ENCODE data around the gene TLE6. TPM values are rescaled to one million over a fixed set of nuclear protein-coding genes. Genes with fewer than 3 reads are reported as not detected.

TLE6 gene
- total RNA-seq, 1 experiment from 2014 or later: 10.4 TPM

GRCh38 chr19:3020321-3020960 is 43.1 kb downstream of the TLE6 start:
- peaks cover 5% of the 10 kb centered on the region for H3K27me3 ChIP-seq (ENCODE audit: control insufficient read depth, insufficient read depth, low read length)
- no peak for DNase-seq
- H3K36me3 ChIP-seq (replicated peaks; ENCODE audit: control insufficient read depth, insufficient read depth, low read length): no peaks in the 10 kb centered on the region
- no peak overlapping the region for H3K4me3 ChIP-seq (ENCODE audit: insufficient read depth, low read depth, low read length)

- DNase-seq: no peak
- peak overlapping the region; percentile 12; the same call in 1 of the 2 replicates for H3K4me3 ChIP-seq (ENCODE audit: insufficient read depth, low read depth, low read length)
- peaks cover 26% of the 10 kb centered on the region for H3K27me3 ChIP-seq (ENCODE audit: control insufficient read depth, insufficient read depth, low read length)
- no peaks in the 10 kb centered on the region for H3K36me3 ChIP-seq (replicated peaks; ENCODE audit: control insufficient read depth, insufficient read depth, low read length)
These were observed 47.1 kb downstream of the TLE6 start for GRCh38 chr19:3024509-3024869.

GRCh38 chr19:3024870-3025548 is 47.6 kb downstream of the TLE6 start:
- peak; percentile 81 for DNase-seq
- Histone ChIP-seq H3K27me3 (ENCODE audit: control insufficient read depth, insufficient read depth, low read length) (peaks cover 31% of the 10 kb centered on the region), H3K4me3 (ENCODE audit: insufficient read depth, low read depth, low read length) (peak overlapping the region; percentile 20), H3K36me3 (replicated peaks; ENCODE audit: control insufficient read depth, insufficient read depth, low read length) (no peaks in the 10 kb centered on the region)

DNA sequence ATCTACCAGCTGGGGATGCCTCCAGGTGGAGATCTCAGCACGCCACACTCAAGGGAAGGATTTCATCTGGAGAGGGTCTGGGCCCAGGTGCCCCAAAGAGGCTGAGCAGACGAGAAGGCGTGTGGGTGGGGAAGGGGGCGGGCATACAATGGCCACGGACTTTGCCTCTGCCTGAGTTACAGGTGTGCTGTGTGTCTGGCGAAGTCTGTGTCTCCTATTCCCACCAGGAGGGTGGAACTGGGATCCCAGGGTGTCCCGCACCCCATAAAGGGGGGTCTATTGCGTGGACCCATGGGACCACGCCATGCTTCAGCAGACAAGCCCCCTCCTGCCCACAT is 48.2 kb downstream of the TLE6 start:
- Histone ChIP-seq H3K4me3 (ENCODE audit: insufficient read depth, low read depth, low read length) (no peak overlapping the region), H3K36me3 (replicated peaks; ENCODE audit: control insufficient read depth, insufficient read depth, low read length) (no peaks in the 10 kb centered on the region), H3K27me3 (ENCODE audit: control insufficient read depth, insufficient read depth, low read length) (peaks cover 34% of the 10 kb centered on the region)
- no peak for DNase-seq

- no peak for DNase-seq
- Histone ChIP-seq H3K36me3 (replicated peaks; ENCODE audit: control insufficient read depth, insufficient read depth, low read length) (no peaks in the 10 kb centered on the region), H3K27me3 (ENCODE audit: control insufficient read depth, insufficient read depth, low read length) (peaks cover 36% of the 10 kb centered on the region), H3K4me3 (ENCODE audit: insufficient read depth, low read depth, low read length) (no peak overlapping the region)
These were observed 49.4 kb downstream of the TLE6 start for GRCh38 chr19:3026768-3027167.

GRCh38 chr19:3027292-3027691 is 49.9 kb downstream of the TLE6 start:
- Histone ChIP-seq H3K36me3 (replicated peaks; ENCODE audit: control insufficient read depth, insufficient read depth, low read length) (no peaks in the 10 kb centered on the region), H3K27me3 (ENCODE audit: control insufficient read depth, insufficient read depth, low read length) (peaks cover 36% of the 10 kb centered on the region), H3K4me3 (ENCODE audit: insufficient read depth, low read depth, low read length) (no peak overlapping the region)
- DNase-seq: no peak

- peak; percentile 63 for DNase-seq
- Histone ChIP-seq H3K4me3 (ENCODE audit: insufficient read depth, low read depth, low read length) (peak overlapping the region; percentile 56; the same call in 1 of the 2 replicates), H3K36me3 (replicated peaks; ENCODE audit: control insufficient read depth, insufficient read depth, low read length) (no peaks in the 10 kb centered on the region), H3K27me3 (ENCODE audit: control insufficient read depth, insufficient read depth, low read length) (peaks cover 36% of the 10 kb centered on the region)
These were observed 50.6 kb downstream of the TLE6 start for GRCh38 chr19:3027981-3028304.

- DNase-seq: peak; percentile 87
These were observed 51.1 kb downstream of the TLE6 start for GRCh38 chr19:3028305-3029064.

DNA sequence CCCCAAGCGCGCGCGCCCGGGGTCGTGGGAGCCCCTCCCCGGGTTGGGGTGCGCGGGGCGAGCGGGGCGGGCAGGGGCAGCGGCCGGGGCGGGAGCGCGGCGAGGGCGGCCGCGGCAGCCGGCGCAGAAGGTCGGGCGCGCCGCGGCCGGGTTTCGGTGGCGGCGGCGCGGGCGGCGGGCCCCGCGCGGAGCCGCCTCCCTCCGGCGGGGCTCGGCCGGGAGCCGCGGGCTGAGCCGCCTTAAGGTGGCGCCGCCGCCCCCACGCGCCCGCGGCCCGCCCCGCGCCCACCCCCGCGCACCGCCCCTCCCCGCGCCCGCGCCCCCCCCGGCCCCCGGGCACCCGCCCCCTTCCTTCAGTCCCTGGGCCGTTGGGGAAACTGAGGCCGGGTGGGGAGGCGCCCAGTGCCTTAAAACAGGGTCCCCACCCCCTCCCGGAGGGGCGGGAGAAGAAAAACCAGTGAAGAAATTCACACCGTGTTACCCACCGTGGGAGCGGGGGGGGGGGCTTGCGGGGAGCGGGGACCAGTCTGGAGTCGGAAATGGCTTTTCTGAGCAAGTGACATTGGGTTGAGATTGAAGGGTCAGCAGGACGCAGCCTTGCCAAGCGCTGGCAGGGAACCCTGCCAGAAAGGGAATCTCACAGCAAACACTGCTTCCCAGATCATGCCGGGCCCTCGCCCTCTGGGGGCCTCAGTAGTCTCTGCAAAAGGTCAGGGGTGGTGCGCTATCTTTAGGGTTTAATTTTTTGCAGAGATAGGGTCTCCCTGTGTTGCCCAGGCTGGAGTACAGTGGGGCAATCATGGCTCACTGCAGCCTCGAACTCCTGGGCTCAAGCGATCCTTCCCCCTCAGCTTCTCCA is 51.9 kb downstream of the TLE6 start, which contains the start of gene TLE2:
Gene TLE2 (minus strand): TSS at position 216 of the 859 bp plus-strand sequence. CDS start 376 bp downstream, outside the sequence.
- Histone ChIP-seq H3K36me3 (replicated peaks; ENCODE audit: control insufficient read depth, insufficient read depth, low read length) (no peaks in the 10 kb centered on the region), H3K4me3 (ENCODE audit: insufficient read depth, low read depth, low read length) (peak within 1 kb of the TSS; percentile 56), H3K27me3 (ENCODE audit: control insufficient read depth, insufficient read depth, low read length) (peaks cover 36% of the 10 kb centered on the region)
- peak; percentile 84 for DNase-seq

More at GRCh38 chr19:3028305-3029064, 51.1 kb downstream of the TLE6 start:
- peaks cover 36% of the 10 kb centered on the region for H3K27me3 ChIP-seq (ENCODE audit: control insufficient read depth, insufficient read depth, low read length)
- no peaks in the 10 kb centered on the region for H3K36me3 ChIP-seq (replicated peaks; ENCODE audit: control insufficient read depth, insufficient read depth, low read length)
- peak overlapping the region; percentile 56 for H3K4me3 ChIP-seq (ENCODE audit: insufficient read depth, low read depth, low read length)

DNA sequence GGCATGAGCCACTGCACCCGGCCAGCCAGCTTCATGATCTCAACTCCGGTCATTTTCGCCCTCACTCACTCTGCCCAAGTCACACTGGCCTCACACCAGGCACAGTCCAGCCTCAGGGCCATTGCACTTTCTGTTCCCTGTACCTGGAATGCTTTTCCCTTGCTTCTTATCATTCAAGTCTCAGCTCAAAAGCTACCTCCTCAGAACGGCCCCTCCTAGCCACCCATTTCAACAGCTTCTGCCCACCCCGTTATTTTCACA is 54.2 kb downstream of the TLE6 start:
- H3K27me3 ChIP-seq (ENCODE audit: control insufficient read depth, insufficient read depth, low read length): peaks cover 29% of the 10 kb centered on the region
- no peaks in the 10 kb centered on the region for H3K36me3 ChIP-seq (replicated peaks; ENCODE audit: control insufficient read depth, insufficient read depth, low read length)
- no peak for DNase-seq
- H3K4me3 ChIP-seq (ENCODE audit: insufficient read depth, low read depth, low read length): no peak overlapping the region

GRCh38 chr19:3033595-3034405 is 56.4 kb downstream of the TLE6 start:
- DNase-seq: no peak
- H3K27me3 ChIP-seq (ENCODE audit: control insufficient read depth, insufficient read depth, low read length): peaks cover 13% of the 10 kb centered on the region
- H3K4me3 ChIP-seq (ENCODE audit: insufficient read depth, low read depth, low read length): no peak overlapping the region
- H3K36me3 ChIP-seq (replicated peaks; ENCODE audit: control insufficient read depth, insufficient read depth, low read length): no peaks in the 10 kb centered on the region

- Histone ChIP-seq H3K4me3 (ENCODE audit: insufficient read depth, low read depth, low read length) (no peak overlapping the region), H3K36me3 (replicated peaks; ENCODE audit: control insufficient read depth, insufficient read depth, low read length) (no peaks in the 10 kb centered on the region), H3K27me3 (ENCODE audit: control insufficient read depth, insufficient read depth, low read length) (peaks cover 12% of the 10 kb centered on the region)
- DNase-seq: no peak
These were observed 57.0 kb downstream of the TLE6 start for GRCh38 chr19:3034406-3034655.

DNA sequence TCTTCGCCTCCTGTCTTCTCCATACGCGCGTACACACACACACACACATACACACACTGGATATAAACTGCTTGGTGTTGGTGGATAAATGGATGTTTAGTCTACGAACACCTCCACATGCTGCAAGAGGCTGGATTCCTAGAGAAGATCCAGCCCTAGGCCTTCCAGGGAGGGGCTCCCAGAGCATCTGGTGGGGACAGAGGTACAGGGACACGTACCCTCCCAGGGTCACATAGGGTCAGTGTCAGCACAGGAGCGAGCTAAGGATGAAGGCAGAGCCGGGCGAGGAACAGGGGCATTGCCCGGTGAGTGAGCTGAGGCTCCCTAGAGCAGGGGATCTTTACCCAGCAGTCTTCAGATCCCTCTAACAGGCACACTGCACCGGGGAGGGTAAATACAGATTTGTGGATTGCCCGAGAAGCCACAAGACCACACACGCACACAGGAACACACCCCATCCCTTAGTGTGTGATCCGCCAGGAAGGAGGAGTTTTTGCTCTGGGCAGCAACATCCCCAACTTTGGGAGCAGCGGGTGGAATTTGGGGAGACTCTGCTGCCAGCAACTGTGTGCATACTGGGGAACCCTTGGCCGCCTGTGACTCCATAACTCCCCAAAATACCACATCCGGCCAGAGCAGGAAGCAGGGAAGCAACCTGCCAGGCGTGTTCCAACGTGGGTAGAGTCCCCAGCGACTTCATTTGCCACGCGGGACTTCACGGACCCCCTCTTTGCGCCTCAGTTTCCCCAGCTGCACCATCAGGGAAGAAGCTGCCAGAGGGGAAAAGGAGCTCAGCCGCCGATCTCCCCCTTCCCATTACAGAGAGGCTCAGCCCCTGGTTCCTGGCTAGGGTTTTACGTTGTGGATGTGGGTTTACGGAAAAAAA is 57.5 kb downstream of the TLE6 start:
- peak overlapping the region; percentile 65 for H3K4me3 ChIP-seq (ENCODE audit: insufficient read depth, low read depth, low read length)
- DNase-seq: peak; percentile 60

More for the DNA sequence above, 57.5 kb downstream of the TLE6 start:
- H3K27me3 ChIP-seq (ENCODE audit: control insufficient read depth, insufficient read depth, low read length): peaks cover 7% of the 10 kb centered on the region
- no peaks in the 10 kb centered on the region for H3K36me3 ChIP-seq (replicated peaks; ENCODE audit: control insufficient read depth, insufficient read depth, low read length)

Measured in H7 (cell line).